Kidney (tissue), 14 donors: ENCODE results near the gene ARL4D. TPM values are rescaled to one million over a fixed set of nuclear protein-coding genes. Genes with fewer than 3 reads are reported as not detected.

Experiments
- DNase-seq, 5 donors: peaks; one replicate each; pipeline ENCODE4 v3.0.0-alpha.2; 2013 to 2020
- FAIRE-seq: peaks from 2 replicates; lab custom pipeline; 2012; peaks lifted over from hg19 to GRCh38; lab: Jason Lieb, UNC
- H3K27ac ChIP-seq, 2 donors: one replicate each; pipeline ENCODE4 v1.7.0; 2013; ENCODE audit warnings: low read depth in 2 of 2, low read length in 2 of 2, inconsistent platforms in 1 of 2
- H3K27me3 ChIP-seq: one replicate; pipeline ENCODE4 v1.7.1; 2013; ENCODE audit warnings: low read length, inconsistent platforms; ENCODE audit not compliant: control insufficient read depth, insufficient read depth
- H3K36me3 ChIP-seq, 3 donors: one replicate each; pipeline versions ENCODE4 v1.7.0 to v1.7.1; 2013; ENCODE audit warnings: low read length in 3 of 3, control low read depth in 1 of 3, inconsistent platforms in 1 of 3; ENCODE audit not compliant: insufficient read depth in 3 of 3, control insufficient read depth in 2 of 3
- H3K4me1 ChIP-seq, 3 donors: one replicate each; pipeline versions ENCODE4 v1.7.0 to v1.7.1; 2013; ENCODE audit warnings: low read length in 3 of 3, inconsistent platforms in 1 of 3, low read depth in 1 of 3; ENCODE audit not compliant: control insufficient read depth in 2 of 3, insufficient read depth in 2 of 3
- H3K4me3 ChIP-seq, 3 donors: one replicate each; pipeline versions ENCODE4 v1.7.0 to v1.8.1; 2013; ENCODE audit warnings: low read length in 3 of 3, control low read depth in 1 of 3, inconsistent platforms in 1 of 3
- H3K9ac ChIP-seq, 3 donors: one replicate each; pipeline versions ENCODE4 v1.7.0 to v1.7.1; 2013; ENCODE audit warnings: low read length in 3 of 3, control low read depth in 1 of 3, inconsistent platforms in 1 of 3
- H3K9me3 ChIP-seq, 3 donors: one replicate each; pipeline versions ENCODE4 v1.7.0 to v1.7.1; 2013; ENCODE audit warnings: low read length in 3 of 3, control low read depth in 1 of 3, inconsistent platforms in 1 of 3; ENCODE audit not compliant: control insufficient read depth in 2 of 3, insufficient read depth in 1 of 3
- CTCF ChIP-seq: IDR thresholded peaks from 3 replicates; pipeline ENCODE4 v1.5.1; 2012; ENCODE audit warnings: mild to moderate bottlenecking, moderate library complexity, borderline replicate concordance; ENCODE audit not compliant: insufficient read depth; ENCODE audit errors: extremely low read depth
- intact Hi-C: fragments of 100-400 bp; cut with DNase I; formaldehyde crosslinking; loops from one replicate; pipeline ENCODE4 v1.11.1; 2022
- polyA plus RNA-seq: library from polyadenylated mRNA; stranded (reverse); fragments of 350-450 nt; fragmentation: Illumina TruSeq; extraction: RNeasy Lipid Tissue Mini Kit (QIAGEN cat#74804); gene quantifications from one replicate; pipeline ENCODE4 v1.2.3, GENCODE V29; 2014; ENCODE audit warnings: low read depth, low replicate concordance; ENCODE audit not compliant: insufficient read depth
- total RNA-seq: library from RNA; stranded (reverse); fragmentation: NEBNext Ultra II Directional; extraction: Animal tissue kit (Norgen Biotek cat#: 25700); gene quantifications from one replicate; pipeline ENCODE4 v1.2.1, GENCODE V29; 2021
- donor health status: control.
- donor health status: control.
- donor health status: control.
- donor health status: control.
- donor health status: control.
- donor health status: DM: yes; HTN: yes; CAD: no.
- donor health status: Normal renal cell carcinoma (clear cell type).

ARL4D gene
- total and polyA plus RNA-seq, 2 donors from 2014 or later = 48.8 to 81.2 TPM

- Histone ChIP-seq H3K9ac (peak overlapping the region in 2 of 3 donors; percentile 91 to 98), H3K36me3 (no peaks in the 10 kb centered on the region), H3K27me3 (no peaks in the 10 kb centered on the region), H3K9me3 (no peaks in the 10 kb centered on the region), H3K27ac (peak overlapping the region in 1 of 2 donors; percentile 77), H3K4me3 (peak overlapping the region in 1 of 3 donors; percentile 77), H3K4me1 (peaks cover 4 to 12% (median 4%) of the 10 kb centered on the region in 3 donors)
- intact Hi-C loops = no loop called here
- DNase-seq (no peak), FAIRE-seq (no peak)
- no peak for TF ChIP-seq CTCF
Measured at GRCh38 chr17:43369986-43370385, 28.8 kb upstream of the ARL4D start.

- Histone ChIP-seq H3K27ac (no peak overlapping the region), H3K36me3 (no peaks in the 10 kb centered on the region), H3K9me3 (no peaks in the 10 kb centered on the region), H3K27me3 (no peaks in the 10 kb centered on the region), H3K9ac (no peak overlapping the region), H3K4me3 (no peak overlapping the region), H3K4me1 (peaks cover 4 to 12% (median 4%) of the 10 kb centered on the region in 3 donors)
- no peak for TF ChIP-seq CTCF
- DNase-seq = no peak
- intact Hi-C loops = no loop called here
- no peak for FAIRE-seq
Measured at GRCh38 chr17:43371227-43371821, 27.5 kb upstream of the ARL4D start.

GRCh38 chr17:43372273-43372911 is 26.4 kb upstream of the ARL4D start:
- Histone ChIP-seq H3K4me3 (no peak overlapping the region), H3K36me3 (no peaks in the 10 kb centered on the region), H3K27ac (peak overlapping the region in 1 of 2 donors; percentile 6), H3K4me1 (peaks cover 4 to 11% (median 4%) of the 10 kb centered on the region in 3 donors), H3K27me3 (no peaks in the 10 kb centered on the region), H3K9ac (no peak overlapping the region), H3K9me3 (no peaks in the 10 kb centered on the region)
- intact Hi-C loops = no loop called here
- TF ChIP-seq CTCF = no peak
- FAIRE-seq (no peak), DNase-seq (peak in 2 of 5 donors; percentile 56 to 61)
